ENCODE data around the gene NR6A1.

Gene NR6A1

DNA sequence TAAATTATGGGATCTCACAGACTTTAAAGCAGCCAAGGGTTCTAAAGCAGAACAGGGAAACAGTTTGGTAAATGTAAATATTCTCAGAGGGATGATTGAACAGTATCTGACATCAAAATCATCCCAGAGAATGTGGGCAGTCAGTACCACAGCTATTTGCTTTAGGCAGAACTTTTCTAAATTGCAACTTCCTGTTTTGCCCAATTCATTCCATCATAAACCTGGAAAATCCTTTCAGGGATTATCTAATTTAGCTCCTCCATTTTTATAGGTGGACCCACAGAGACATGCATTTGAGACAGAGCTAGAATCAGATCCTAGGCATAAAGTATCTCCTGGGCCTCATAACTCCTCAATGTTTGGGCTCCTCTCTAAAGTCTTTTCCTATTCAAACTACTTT is 12.4 kb downstream of the NR6A1 start:
- FAIRE-seq (no peak), DNase-seq (ENCODE audit: insufficient read length, low spot score) (no peak)
- TF ChIP-seq, protein P1, sequence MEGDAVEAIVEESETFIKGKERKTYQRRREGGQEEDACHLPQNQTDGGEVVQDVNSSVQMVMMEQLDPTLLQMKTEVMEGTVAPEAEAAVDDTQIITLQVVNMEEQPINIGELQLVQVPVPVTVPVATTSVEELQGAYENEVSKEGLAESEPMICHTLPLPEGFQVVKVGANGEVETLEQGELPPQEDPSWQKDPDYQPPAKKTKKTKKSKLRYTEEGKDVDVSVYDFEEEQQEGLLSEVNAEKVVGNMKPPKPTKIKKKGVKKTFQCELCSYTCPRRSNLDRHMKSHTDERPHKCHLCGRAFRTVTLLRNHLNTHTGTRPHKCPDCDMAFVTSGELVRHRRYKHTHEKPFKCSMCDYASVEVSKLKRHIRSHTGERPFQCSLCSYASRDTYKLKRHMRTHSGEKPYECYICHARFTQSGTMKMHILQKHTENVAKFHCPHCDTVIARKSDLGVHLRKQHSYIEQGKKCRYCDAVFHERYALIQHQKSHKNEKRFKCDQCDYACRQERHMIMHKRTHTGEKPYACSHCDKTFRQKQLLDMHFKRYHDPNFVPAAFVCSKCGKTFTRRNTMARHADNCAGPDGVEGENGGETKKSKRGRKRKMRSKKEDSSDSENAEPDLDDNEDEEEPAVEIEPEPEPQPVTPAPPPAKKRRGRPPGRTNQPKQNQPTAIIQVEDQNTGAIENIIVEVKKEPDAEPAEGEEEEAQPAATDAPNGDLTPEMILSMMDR (IDR thresholded peaks at IDR 0.05; ENCODE audit: insufficient read depth, missing control alignments) = no peak

DNA sequence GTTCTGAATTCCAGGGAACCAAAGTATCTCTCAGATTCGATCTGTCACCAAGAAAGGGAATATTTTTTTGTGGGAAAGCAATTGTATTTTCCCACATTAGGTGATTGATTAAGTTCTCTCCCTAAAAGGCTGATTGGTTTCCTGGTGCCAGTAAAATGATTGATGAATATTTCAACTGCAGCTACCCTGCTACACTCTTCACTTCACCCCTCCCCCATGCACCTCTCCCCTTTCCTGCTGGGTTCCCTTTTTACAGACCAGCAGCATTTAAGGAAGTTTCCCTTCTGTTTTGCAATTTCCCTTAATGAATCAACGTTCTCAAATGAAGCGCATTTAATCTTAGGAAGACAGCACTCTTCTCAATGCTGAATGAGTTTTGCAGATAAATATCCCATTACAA is 13.1 kb downstream of the NR6A1 start:
- TF ChIP-seq, protein P1 (IDR thresholded peaks at IDR 0.05; ENCODE audit: insufficient read depth, missing control alignments) = no peak
- DNase-seq (ENCODE audit: insufficient read length, low spot score) (no peak), FAIRE-seq (no peak)

DNA sequence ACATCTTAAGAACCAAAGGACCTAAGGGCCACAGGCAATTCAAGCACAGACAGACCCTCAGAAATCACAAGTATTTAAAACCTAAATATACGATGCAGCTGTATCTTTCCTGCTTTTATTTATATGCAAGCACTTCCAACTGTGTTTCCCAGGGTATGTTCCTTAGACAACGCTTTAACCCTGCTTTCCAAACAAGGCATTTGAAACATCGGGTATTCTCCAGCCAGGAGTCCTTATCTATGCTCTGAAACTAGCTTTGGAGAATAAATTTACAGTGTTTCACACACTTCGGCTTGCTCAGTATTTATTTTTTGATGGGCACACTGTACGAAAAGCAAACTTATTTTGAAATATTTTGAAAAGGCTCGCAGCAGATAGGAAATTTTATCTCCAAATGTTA is 13.5 kb downstream of the NR6A1 start:
- FAIRE-seq (no peak), DNase-seq (ENCODE audit: insufficient read length, low spot score) (no peak)
- TF ChIP-seq, protein P1 (IDR thresholded peaks at IDR 0.05; ENCODE audit: insufficient read depth, missing control alignments) = no peak

DNA sequence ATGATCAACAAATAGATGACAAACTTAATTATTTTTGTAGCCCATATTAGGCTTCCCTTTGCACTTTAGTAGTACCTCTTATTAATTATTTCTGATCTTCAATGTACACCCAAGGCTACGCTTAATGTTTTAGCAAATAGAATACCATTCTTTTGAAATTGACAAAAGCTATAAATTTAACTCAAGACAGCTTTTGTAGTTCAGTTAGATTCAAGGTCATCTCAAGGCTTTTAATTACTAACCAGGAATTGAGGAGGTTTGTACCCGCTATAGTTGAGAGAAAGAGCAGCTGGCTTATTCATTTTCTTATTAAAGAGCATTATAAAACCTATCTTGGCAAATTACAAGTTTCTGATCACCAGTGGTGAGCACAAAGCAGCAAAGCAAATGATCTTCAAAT is 15.1 kb downstream of the NR6A1 start:
- FAIRE-seq (no peak), DNase-seq (ENCODE audit: insufficient read length, low spot score) (no peak)
- TF ChIP-seq, protein P1 (IDR thresholded peaks at IDR 0.05; ENCODE audit: insufficient read depth, missing control alignments) = no peak

DNA sequence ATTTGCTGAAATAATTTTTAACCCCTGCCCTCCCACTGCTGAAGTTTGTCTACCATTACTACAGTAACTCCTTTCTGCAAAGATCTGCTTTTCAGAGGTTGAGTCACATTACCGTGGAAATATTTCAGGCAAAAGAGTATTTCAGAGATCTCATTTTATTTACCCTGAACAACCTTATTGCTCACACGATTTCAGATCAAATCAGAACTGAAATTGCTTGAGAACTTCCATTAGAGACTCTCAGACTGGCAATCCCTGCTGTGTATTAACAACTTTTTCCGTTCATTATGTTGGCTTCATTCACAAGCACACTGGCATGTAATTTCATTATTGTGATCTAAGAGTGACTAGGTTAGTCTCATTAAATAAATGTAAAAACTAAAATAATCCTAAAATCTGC is 16.1 kb downstream of the NR6A1 start:
- DNase-seq (ENCODE audit: insufficient read length, low spot score) (no peak), FAIRE-seq (no peak)
- TF ChIP-seq, protein P1 (IDR thresholded peaks at IDR 0.05; ENCODE audit: insufficient read depth, missing control alignments) = no peak

DNA sequence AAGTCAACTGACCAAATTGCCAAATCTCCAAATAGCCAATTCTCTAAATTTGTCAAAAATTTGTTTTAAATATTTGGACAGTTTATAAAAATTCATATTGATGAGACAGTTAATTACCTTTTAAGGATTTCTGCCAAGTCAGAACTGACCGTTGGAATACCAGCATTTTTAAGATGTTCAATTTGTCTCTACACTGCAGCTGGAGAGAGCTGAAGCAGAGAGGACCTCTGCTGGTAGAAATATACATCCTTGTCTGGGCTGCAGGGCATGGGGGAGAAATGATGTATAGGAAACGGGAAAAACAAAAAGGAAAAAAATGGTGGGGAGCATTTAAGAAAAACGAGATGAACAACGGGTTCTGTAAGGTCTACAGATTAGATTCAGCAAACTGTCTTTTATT is 16.8 kb downstream of the NR6A1 start:
- TF ChIP-seq, protein P1 (IDR thresholded peaks at IDR 0.05; ENCODE audit: insufficient read depth, missing control alignments) = peak; percentile 31
- no peak for DNase-seq (ENCODE audit: insufficient read length, low spot score)
- FAIRE-seq = no peak

DNA sequence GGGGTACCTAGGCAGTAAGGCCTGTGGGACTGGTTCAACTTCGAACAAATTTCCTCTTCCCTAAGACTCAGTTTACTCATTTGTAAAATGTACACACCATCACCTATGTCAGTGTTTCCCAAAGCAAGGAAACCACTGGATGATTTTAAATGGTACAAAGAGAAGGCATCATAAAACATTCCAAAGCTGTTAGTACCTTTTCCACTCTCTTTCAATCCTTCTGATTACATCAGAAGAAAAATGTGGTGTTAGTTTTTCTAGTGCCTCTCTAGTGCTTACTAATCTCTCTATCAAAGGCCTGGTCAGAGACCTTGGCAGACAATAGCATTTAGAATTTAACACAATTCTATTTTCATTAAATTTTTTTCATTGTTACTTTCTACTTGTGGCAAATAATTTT is 18.1 kb downstream of the NR6A1 start:
- FAIRE-seq (no peak), DNase-seq (ENCODE audit: insufficient read length, low spot score) (no peak)
- TF ChIP-seq, protein P1 (IDR thresholded peaks at IDR 0.05; ENCODE audit: insufficient read depth, missing control alignments) = no peak
